GM21515 (cell line): ENCODE results near the gene PDXDC1.
"Not testable (repeated sequence)": the region's sequence is repeated elsewhere in the genome, so short reads cannot be mapped to it uniquely, and the experiment has no call there.

Experiments used
- ATAC-seq: cut with Tn5 transposase; IDR thresholded peaks from one replicate; pipeline ENCODE4 v1.9.1; 2021; ENCODE audit not compliant: unreplicated experiment

Gene PDXDC1

GRCh38 chr16:14973785-14974322 lies 972 bp upstream of the PDXDC1 start:
- ATAC-seq = not testable (repeated sequence)

GRCh38 chr16:14974331-14974655 lies 533 bp upstream of the PDXDC1 start:
- ATAC-seq = not testable (repeated sequence)

- peak; percentile 23 for ATAC-seq
These were observed 780 bp downstream of the PDXDC1 start for GRCh38 chr16:14975418-14976194.

- not testable (repeated sequence) for ATAC-seq
These were observed 2.3 kb downstream of the PDXDC1 start for GRCh38 chr16:14976971-14977736.

GRCh38 chr16:14978281-14978680 lies 3.5 kb downstream of the PDXDC1 start:
- ATAC-seq = not testable (repeated sequence)

- ATAC-seq = not testable (repeated sequence)
These were observed 4.1 kb downstream of the PDXDC1 start for GRCh38 chr16:14978908-14979307.

- ATAC-seq = not testable (repeated sequence)
These were observed 6.4 kb downstream of the PDXDC1 start for GRCh38 chr16:14981234-14981633.

- not testable (repeated sequence) for ATAC-seq
These were observed 7.7 kb downstream of the PDXDC1 start for GRCh38 chr16:14982521-14982920.

- ATAC-seq = not testable (repeated sequence)
These were observed 13.3 kb downstream of the PDXDC1 start for GRCh38 chr16:14988092-14988491.

GRCh38 chr16:14988661-14989191 lies 13.9 kb downstream of the PDXDC1 start:
- ATAC-seq = not testable (repeated sequence)

- ATAC-seq = not testable (repeated sequence)
These were observed 14.8 kb downstream of the PDXDC1 start for GRCh38 chr16:14989291-14990281.

GRCh38 chr16:14993277-14994151 lies 18.7 kb downstream of the PDXDC1 start:
- not testable (repeated sequence) for ATAC-seq

GRCh38 chr16:14996702-14997101 lies 21.9 kb downstream of the PDXDC1 start:
- ATAC-seq = not testable (repeated sequence)

GRCh38 chr16:14998300-14998699 lies 23.5 kb downstream of the PDXDC1 start:
- ATAC-seq = not testable (repeated sequence)

GRCh38 chr16:14999845-15000244 lies 25.0 kb downstream of the PDXDC1 start:
- ATAC-seq = not testable (repeated sequence)

GRCh38 chr16:15002448-15002847 lies 27.6 kb downstream of the PDXDC1 start:
- not testable (repeated sequence) for ATAC-seq

GRCh38 chr16:15005357-15006132 lies 30.7 kb downstream of the PDXDC1 start:
- ATAC-seq = not testable (repeated sequence)

- not testable (repeated sequence) for ATAC-seq
These were observed 33.8 kb downstream of the PDXDC1 start for GRCh38 chr16:15008647-15009046.

GRCh38 chr16:15012941-15013340 lies 38.1 kb downstream of the PDXDC1 start:
- ATAC-seq = not testable (repeated sequence)
